Measurements from ENCODE around the gene POU2F1. TPM values are rescaled to one million over a fixed set of nuclear protein-coding genes. Genes with fewer than 3 reads are reported as not detected.

Gene POU2F1
- total RNA-seq = 4.0 and 5.8 TPM in 2 replicates

GRCh38 chr1:167220537-167221125, at the start of gene POU2F1:
Gene POU2F1, plus strand, starts transcription at chr1:167220886. Its CDS starts 12 bp downstream, at chr1:167220898.
- DNase-seq (ENCODE audit: low read depth, low spot score) = peak; percentile 88

GRCh38 chr1:167171286-167171929, 49.3 kb upstream of the POU2F1 start:
- no peak for DNase-seq (ENCODE audit: low read depth, low spot score)

GRCh38 chr1:167173516-167174184, 47.0 kb upstream of the POU2F1 start:
- no peak for DNase-seq (ENCODE audit: low read depth, low spot score)

GRCh38 chr1:167175901-167176300, 44.8 kb upstream of the POU2F1 start:
- no peak for DNase-seq (ENCODE audit: low read depth, low spot score)

GRCh38 chr1:167178831-167179230, 41.9 kb upstream of the POU2F1 start:
- no peak for DNase-seq (ENCODE audit: low read depth, low spot score)

GRCh38 chr1:167182571-167183320, 37.9 kb upstream of the POU2F1 start:
- no peak for DNase-seq (ENCODE audit: low read depth, low spot score)

GRCh38 chr1:167184081-167184480, 36.6 kb upstream of the POU2F1 start:
- DNase-seq (ENCODE audit: low read depth, low spot score) = no peak

GRCh38 chr1:167185062-167185461, 35.6 kb upstream of the POU2F1 start:
- no peak for DNase-seq (ENCODE audit: low read depth, low spot score)

- no peak for DNase-seq (ENCODE audit: low read depth, low spot score)
These were observed 34.6 kb upstream of the POU2F1 start for GRCh38 chr1:167185974-167186657.

- no peak for DNase-seq (ENCODE audit: low read depth, low spot score)
These were observed 33.9 kb upstream of the POU2F1 start for GRCh38 chr1:167186771-167187170.

GRCh38 chr1:167190747-167191237, 29.9 kb upstream of the POU2F1 start:
- no peak for DNase-seq (ENCODE audit: low read depth, low spot score)

GRCh38 chr1:167191958-167192357, 28.7 kb upstream of the POU2F1 start:
- DNase-seq (ENCODE audit: low read depth, low spot score) = no peak

GRCh38 chr1:167194182-167194581, 26.5 kb upstream of the POU2F1 start:
- DNase-seq (ENCODE audit: low read depth, low spot score) = no peak

GRCh38 chr1:167196166-167196565, 24.5 kb upstream of the POU2F1 start:
- DNase-seq (ENCODE audit: low read depth, low spot score) = no peak

GRCh38 chr1:167197236-167197635, 23.4 kb upstream of the POU2F1 start:
- DNase-seq (ENCODE audit: low read depth, low spot score) = no peak

GRCh38 chr1:167197692-167198091, 23.0 kb upstream of the POU2F1 start:
- no peak for DNase-seq (ENCODE audit: low read depth, low spot score)

GRCh38 chr1:167198518-167199133, 22.1 kb upstream of the POU2F1 start:
- no peak for DNase-seq (ENCODE audit: low read depth, low spot score)

- DNase-seq (ENCODE audit: low read depth, low spot score) = no peak
These were observed 21.0 kb upstream of the POU2F1 start for GRCh38 chr1:167199656-167200055.

GRCh38 chr1:167200272-167200671, 20.4 kb upstream of the POU2F1 start:
- no peak for DNase-seq (ENCODE audit: low read depth, low spot score)

GRCh38 chr1:167200749-167201148, 19.9 kb upstream of the POU2F1 start:
- DNase-seq (ENCODE audit: low read depth, low spot score) = no peak

GRCh38 chr1:167202049-167202448, 18.6 kb upstream of the POU2F1 start:
- no peak for DNase-seq (ENCODE audit: low read depth, low spot score)
